Measurements from ENCODE around the gene MARCHF10.

MARCHF10 gene

DNA sequence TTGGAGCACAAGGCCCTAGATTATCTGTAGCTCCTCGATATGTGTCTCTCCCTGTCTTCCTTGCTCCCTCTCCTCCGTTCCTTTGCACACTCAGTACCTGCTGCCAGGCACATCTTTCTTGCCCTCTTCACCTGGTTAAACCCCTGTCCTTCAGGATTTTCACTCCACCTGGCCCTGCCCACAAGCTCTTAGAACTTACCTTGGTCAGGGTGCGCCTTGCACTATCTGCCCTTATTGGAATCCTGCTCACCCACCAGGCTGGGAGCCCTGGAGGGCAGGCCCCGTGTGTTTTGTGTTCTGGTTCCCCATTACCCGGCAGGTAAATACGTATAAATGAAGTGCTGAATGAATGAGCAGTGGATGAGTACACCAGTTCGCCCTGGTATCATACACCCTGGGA is 54.6 kb downstream of the MARCHF10 start:
- peaks cover 9% of the 10 kb centered on the region for H3K4me1 ChIP-seq
- DNase-seq, result no peak
- H3K9me3 ChIP-seq, result no peaks in the 10 kb centered on the region
- TF ChIP-seq, protein P1, sequence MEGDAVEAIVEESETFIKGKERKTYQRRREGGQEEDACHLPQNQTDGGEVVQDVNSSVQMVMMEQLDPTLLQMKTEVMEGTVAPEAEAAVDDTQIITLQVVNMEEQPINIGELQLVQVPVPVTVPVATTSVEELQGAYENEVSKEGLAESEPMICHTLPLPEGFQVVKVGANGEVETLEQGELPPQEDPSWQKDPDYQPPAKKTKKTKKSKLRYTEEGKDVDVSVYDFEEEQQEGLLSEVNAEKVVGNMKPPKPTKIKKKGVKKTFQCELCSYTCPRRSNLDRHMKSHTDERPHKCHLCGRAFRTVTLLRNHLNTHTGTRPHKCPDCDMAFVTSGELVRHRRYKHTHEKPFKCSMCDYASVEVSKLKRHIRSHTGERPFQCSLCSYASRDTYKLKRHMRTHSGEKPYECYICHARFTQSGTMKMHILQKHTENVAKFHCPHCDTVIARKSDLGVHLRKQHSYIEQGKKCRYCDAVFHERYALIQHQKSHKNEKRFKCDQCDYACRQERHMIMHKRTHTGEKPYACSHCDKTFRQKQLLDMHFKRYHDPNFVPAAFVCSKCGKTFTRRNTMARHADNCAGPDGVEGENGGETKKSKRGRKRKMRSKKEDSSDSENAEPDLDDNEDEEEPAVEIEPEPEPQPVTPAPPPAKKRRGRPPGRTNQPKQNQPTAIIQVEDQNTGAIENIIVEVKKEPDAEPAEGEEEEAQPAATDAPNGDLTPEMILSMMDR (IDR thresholded peaks at IDR 0.05; ENCODE audit: low read depth, low read length), result no peak
- no peaks in the 10 kb centered on the region for H3K27me3 ChIP-seq
- no peaks in the 10 kb centered on the region for H3K36me3 ChIP-seq
- no peak overlapping the region for H3K4me3 ChIP-seq (ENCODE audit: low read depth, low read length)

DNA sequence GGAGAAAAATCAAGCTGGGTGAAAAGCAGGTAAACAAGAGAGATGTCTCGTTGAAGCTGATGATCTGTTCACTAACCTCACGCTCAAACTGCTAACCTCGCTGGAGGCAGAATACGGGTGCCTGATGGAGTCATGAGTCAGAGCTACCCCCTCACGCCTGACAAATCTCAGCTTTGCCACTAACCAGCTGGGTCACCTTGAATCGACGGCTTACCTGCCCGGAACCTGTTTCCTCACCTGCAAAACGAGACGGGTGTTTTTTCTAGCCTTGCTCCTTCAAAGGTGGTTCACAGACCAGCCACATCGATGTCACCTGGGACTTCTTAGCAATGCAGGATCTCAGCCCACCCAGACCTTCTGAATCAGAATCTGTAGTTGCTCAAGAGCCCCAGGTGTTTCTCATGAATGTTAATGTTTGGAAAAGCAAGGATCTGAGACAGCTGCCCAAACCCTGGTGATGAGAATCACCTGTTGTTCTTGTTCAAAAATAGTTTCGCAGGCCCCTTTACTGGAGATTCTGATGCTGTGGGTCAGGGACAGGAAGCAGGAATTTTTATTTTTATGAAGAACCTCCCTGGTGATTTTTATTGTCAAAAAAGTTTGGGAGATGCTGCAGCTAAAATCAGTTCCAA is 56.9 kb downstream of the MARCHF10 start:
- no peaks in the 10 kb centered on the region for H3K9me3 ChIP-seq
- H3K4me1 ChIP-seq, result no peaks in the 10 kb centered on the region
- no peak for DNase-seq
- H3K4me3 ChIP-seq (ENCODE audit: low read depth, low read length), result no peak overlapping the region
- TF ChIP-seq, protein P1 (IDR thresholded peaks at IDR 0.05; ENCODE audit: low read depth, low read length), result no peak
- H3K36me3 ChIP-seq, result no peaks in the 10 kb centered on the region
- no peaks in the 10 kb centered on the region for H3K27me3 ChIP-seq

DNA sequence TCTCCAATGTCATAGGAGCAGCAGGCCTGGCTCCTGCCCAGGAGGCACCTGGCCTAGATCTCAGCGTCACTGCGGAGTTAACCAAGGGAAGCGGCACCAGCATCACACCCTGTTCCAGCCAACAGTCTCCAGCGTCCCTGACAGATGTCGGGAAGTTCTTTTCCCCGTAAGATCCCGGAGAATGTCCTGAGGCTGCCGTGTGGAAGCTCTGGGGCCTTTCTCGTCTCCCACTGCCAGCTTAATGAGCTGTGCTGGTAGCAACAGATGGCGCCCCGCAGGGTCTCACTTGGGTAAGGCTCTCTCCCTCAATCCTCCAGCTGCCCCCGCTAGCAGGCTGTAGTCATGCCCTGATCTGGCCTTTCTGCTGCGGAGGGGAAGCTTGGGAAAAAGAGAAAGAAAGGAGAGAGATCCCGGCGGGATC is 57.5 kb downstream of the MARCHF10 start:
- TF ChIP-seq, protein P1 (IDR thresholded peaks at IDR 0.05; ENCODE audit: low read depth, low read length), result no peak
- peak; percentile 46 for DNase-seq
- Histone ChIP-seq H3K9me3 (no peaks in the 10 kb centered on the region), H3K4me3 (ENCODE audit: low read depth, low read length) (no peak overlapping the region), H3K27me3 (no peaks in the 10 kb centered on the region), H3K36me3 (no peaks in the 10 kb centered on the region), H3K4me1 (no peaks in the 10 kb centered on the region)

DNA sequence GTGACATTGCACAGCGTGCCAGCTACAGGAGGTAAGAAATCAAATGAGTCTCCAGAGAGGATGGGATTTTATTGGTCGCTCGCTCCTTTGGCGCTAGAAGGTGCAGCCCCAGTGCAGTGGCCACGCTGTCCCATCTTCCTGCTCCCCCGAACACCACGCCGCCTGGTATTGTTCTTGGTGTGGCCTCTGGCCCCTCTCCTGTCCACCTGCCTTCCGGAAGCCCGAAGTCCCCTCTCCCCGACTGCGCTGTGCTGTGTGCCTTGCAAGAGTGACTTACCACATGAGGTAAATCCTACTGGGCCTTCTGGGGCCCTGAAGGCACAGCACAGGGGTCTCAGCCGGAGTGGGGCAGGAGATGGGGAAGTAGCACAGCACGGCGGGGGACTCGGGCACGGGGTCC is 58.2 kb downstream of the MARCHF10 start:
- Histone ChIP-seq H3K27me3 (no peaks in the 10 kb centered on the region), H3K4me3 (ENCODE audit: low read depth, low read length) (no peak overlapping the region), H3K9me3 (no peaks in the 10 kb centered on the region), H3K4me1 (no peaks in the 10 kb centered on the region), H3K36me3 (no peaks in the 10 kb centered on the region)
- no peak for DNase-seq
- TF ChIP-seq, protein P1 (IDR thresholded peaks at IDR 0.05; ENCODE audit: low read depth, low read length), result no peak

DNA sequence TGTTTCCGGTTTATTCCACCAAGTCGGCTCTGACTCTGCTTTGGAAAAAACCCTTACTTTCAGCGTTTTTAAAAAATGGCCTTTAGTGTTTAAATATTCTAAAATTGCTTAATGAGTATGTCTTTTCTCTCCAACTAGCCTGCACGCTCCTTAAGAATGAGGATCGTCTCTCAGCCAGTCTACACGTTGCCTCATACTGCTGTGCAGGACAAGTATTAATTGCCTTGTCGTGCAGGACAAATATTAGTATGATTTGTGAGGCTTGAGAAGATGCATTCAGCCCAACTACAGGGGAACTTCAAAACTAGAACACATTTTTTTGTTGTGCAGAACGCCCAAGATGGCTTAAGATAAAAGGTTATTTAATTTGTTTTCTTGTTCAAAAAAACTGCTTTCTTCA is 61.2 kb downstream of the MARCHF10 start:
- H3K4me1 ChIP-seq, result no peaks in the 10 kb centered on the region
- DNase-seq, result no peak
- TF ChIP-seq, protein P1 (IDR thresholded peaks at IDR 0.05; ENCODE audit: low read depth, low read length), result no peak
- H3K9me3 ChIP-seq, result no peaks in the 10 kb centered on the region
- H3K4me3 ChIP-seq (ENCODE audit: low read depth, low read length), result no peak overlapping the region
- H3K27me3 ChIP-seq, result no peaks in the 10 kb centered on the region
- H3K36me3 ChIP-seq, result no peaks in the 10 kb centered on the region

DNA sequence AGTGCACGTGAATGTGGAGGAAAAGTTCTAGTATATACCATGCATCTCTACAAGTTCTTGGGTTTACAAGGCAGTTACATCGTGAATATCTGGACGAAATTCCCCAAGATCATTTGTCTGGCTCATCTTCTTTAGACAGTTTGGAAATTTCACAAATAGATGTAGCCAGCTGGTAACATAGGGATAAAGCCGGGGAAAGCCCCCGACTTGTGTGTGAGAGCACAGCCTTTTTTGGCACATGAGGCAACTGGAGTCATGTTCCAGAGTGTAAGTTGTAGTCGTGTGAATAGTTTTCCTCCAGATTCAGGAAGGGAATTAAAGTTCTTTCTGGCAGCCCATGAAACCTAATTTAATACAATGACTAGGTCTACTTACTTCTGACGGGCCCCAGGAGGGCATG is 62.3 kb downstream of the MARCHF10 start:
- Histone ChIP-seq H3K4me3 (ENCODE audit: low read depth, low read length) (no peak overlapping the region), H3K36me3 (no peaks in the 10 kb centered on the region), H3K4me1 (no peaks in the 10 kb centered on the region), H3K9me3 (no peaks in the 10 kb centered on the region), H3K27me3 (no peaks in the 10 kb centered on the region)
- no peak for DNase-seq
- TF ChIP-seq, protein P1 (IDR thresholded peaks at IDR 0.05; ENCODE audit: low read depth, low read length), result no peak
